A549 treated with RU486 at 1 μM for 4 hours (cell line): ENCODE measurements around the gene TMEM244. TPM values are rescaled to one million over a fixed set of nuclear protein-coding genes. Genes with fewer than 3 reads are reported as not detected.

ENCODE experiments used
- total RNA-seq: library from RNA; stranded (reverse); fragments of 200-300 nt; extraction: Qiagen RNA extraction; gene quantifications from 5 replicates; pipeline ENCODE4 v1.2.3, GENCODE V29; 2022; ENCODE audit warnings: low read depth

TMEM244 gene, protein sequence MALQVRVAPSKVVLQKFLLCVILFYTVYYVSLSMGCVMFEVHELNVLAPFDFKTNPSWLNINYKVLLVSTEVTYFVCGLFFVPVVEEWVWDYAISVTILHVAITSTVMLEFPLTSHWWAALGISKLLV
- total RNA-seq, result not detected in 5 replicates

GRCh38 chr6:129860908-129861665 is at the start of gene TMEM244:
Gene TMEM244, minus strand, starts transcription at chr6:129861315. Its CDS starts 127 bp downstream, at chr6:129861188.

Other genes starting within 250 kb of the TMEM244 start
- gene ARHGAP18, start 151.1 kb downstream of the TMEM244 start, total RNA-seq, result 3.1 to 5.2 TPM (median 3.8 TPM) in 5 replicates
- gene L3MBTL3, start 157.3 kb upstream of the TMEM244 start, total RNA-seq, result 2.6 to 3.6 TPM (median 3.1 TPM) in 5 replicates